ENCODE data around the gene DNAJB11. TPM values are rescaled to one million over a fixed set of nuclear protein-coding genes. Genes with fewer than 3 reads are reported as not detected.
"Not testable (repeated sequence)": the region's sequence is repeated elsewhere in the genome, so short reads cannot be mapped to it uniquely, and the experiment has no call there.

The DNAJB11 gene
- total RNA-seq, 2 experiments from 2014 or later: 51.7 to 53.9 TPM

GRCh38 chr3:186571644-186572013 is 1.1 kb downstream of the DNAJB11 start:
- H3K9me3 Mint-ChIP-seq: no peaks in the 10 kb centered on the region
- peaks cover 42% of the 10 kb centered on the region for H3K4me1 Mint-ChIP-seq
- no peaks in the 10 kb centered on the region for H3K27me3 Mint-ChIP-seq
- peaks cover 14% of the 10 kb centered on the region for H3K36me3 Mint-ChIP-seq
- H3K27ac Mint-ChIP-seq: peak overlapping the region; percentile 95
- peak overlapping the region; percentile 92 for H3K4me3 Mint-ChIP-seq
- no peak for DNase-seq

GRCh38 chr3:186577521-186577920 is 7.0 kb downstream of the DNAJB11 start:
- peaks cover 19% of the 10 kb centered on the region for H3K36me3 Mint-ChIP-seq
- H3K4me3 Mint-ChIP-seq: no peak overlapping the region
- H3K27me3 Mint-ChIP-seq: no peaks in the 10 kb centered on the region
- H3K4me1 Mint-ChIP-seq: peaks cover 23% of the 10 kb centered on the region
- DNase-seq: no peak
- no peak overlapping the region for H3K27ac Mint-ChIP-seq
- H3K9me3 Mint-ChIP-seq: no peaks in the 10 kb centered on the region

GRCh38 chr3:186580785-186581184 is 10.3 kb downstream of the DNAJB11 start:
- peaks cover 9% of the 10 kb centered on the region for H3K4me1 Mint-ChIP-seq
- no peaks in the 10 kb centered on the region for H3K27me3 Mint-ChIP-seq
- no peaks in the 10 kb centered on the region for H3K9me3 Mint-ChIP-seq
- H3K4me3 Mint-ChIP-seq: no peak overlapping the region
- no peak overlapping the region for H3K27ac Mint-ChIP-seq
- peaks cover 11% of the 10 kb centered on the region for H3K36me3 Mint-ChIP-seq
- DNase-seq: no peak

GRCh38 chr3:186582541-186582940 is 12.0 kb downstream of the DNAJB11 start:
- no peaks in the 10 kb centered on the region for H3K9me3 Mint-ChIP-seq

GRCh38 chr3:186583831-186584230 is 13.3 kb downstream of the DNAJB11 start:
- Mint-ChIP-seq H3K27me3 (no peaks in the 10 kb centered on the region), H3K27ac (no peak overlapping the region), H3K4me3 (no peak overlapping the region), H3K9me3 (no peaks in the 10 kb centered on the region), H3K36me3 (peaks cover 10% of the 10 kb centered on the region), H3K4me1 (peaks cover 7% of the 10 kb centered on the region)
- DNase-seq: no peak

More at GRCh38 chr3:186582541-186582940, 12.0 kb downstream of the DNAJB11 start:
- H3K36me3 Mint-ChIP-seq: peaks cover 8% of the 10 kb centered on the region
- no peak overlapping the region for H3K27ac Mint-ChIP-seq
- H3K27me3 Mint-ChIP-seq: no peaks in the 10 kb centered on the region
- H3K4me3 Mint-ChIP-seq: no peak overlapping the region
- peaks cover 4% of the 10 kb centered on the region for H3K4me1 Mint-ChIP-seq
- no peak for DNase-seq

GRCh38 chr3:186586245-186586644 is 15.7 kb downstream of the DNAJB11 start:
- H3K36me3 Mint-ChIP-seq, H3K27ac Mint-ChIP-seq, DNase-seq, H3K4me3 Mint-ChIP-seq, H3K27me3 Mint-ChIP-seq, H3K9me3 Mint-ChIP-seq: not testable (repeated sequence)
- H3K4me1 Mint-ChIP-seq: peaks cover 18% of the 10 kb centered on the region

- Mint-ChIP-seq H3K9me3 (no peaks in the 10 kb centered on the region), H3K4me3 (no peak overlapping the region), H3K27ac (no peak overlapping the region), H3K27me3 (no peaks in the 10 kb centered on the region), H3K4me1 (peaks cover 18% of the 10 kb centered on the region), H3K36me3 (peaks cover 7% of the 10 kb centered on the region)
- DNase-seq: no peak
Observed at GRCh38 chr3:186587183-186587582, 16.7 kb downstream of the DNAJB11 start.

GRCh38 chr3:186588632-186589031 is 18.1 kb downstream of the DNAJB11 start:
- Mint-ChIP-seq H3K4me3 (no peak overlapping the region), H3K27ac (no peak overlapping the region), H3K36me3 (peaks cover 7% of the 10 kb centered on the region), H3K9me3 (no peaks in the 10 kb centered on the region), H3K27me3 (no peaks in the 10 kb centered on the region), H3K4me1 (peaks cover 18% of the 10 kb centered on the region)
- DNase-seq: no peak

GRCh38 chr3:186589121-186589520 is 18.6 kb downstream of the DNAJB11 start:
- no peak overlapping the region for H3K27ac Mint-ChIP-seq
- H3K9me3 Mint-ChIP-seq: no peaks in the 10 kb centered on the region
- no peaks in the 10 kb centered on the region for H3K27me3 Mint-ChIP-seq
- H3K4me1 Mint-ChIP-seq: peaks cover 18% of the 10 kb centered on the region
- no peak for DNase-seq
- H3K36me3 Mint-ChIP-seq: peaks cover 7% of the 10 kb centered on the region
- no peak overlapping the region for H3K4me3 Mint-ChIP-seq

- Mint-ChIP-seq H3K9me3 (no peaks in the 10 kb centered on the region), H3K27me3 (no peaks in the 10 kb centered on the region), H3K27ac (no peak overlapping the region), H3K4me3 (peak overlapping the region; percentile 7), H3K4me1 (peaks cover 18% of the 10 kb centered on the region), H3K36me3 (peaks cover 4% of the 10 kb centered on the region)
- no peak for DNase-seq
Observed at GRCh38 chr3:186589856-186590579, 19.5 kb downstream of the DNAJB11 start.

- H3K9me3 Mint-ChIP-seq: no peaks in the 10 kb centered on the region
- H3K4me1 Mint-ChIP-seq: peaks cover 18% of the 10 kb centered on the region
- no peak overlapping the region for H3K27ac Mint-ChIP-seq
- H3K4me3 Mint-ChIP-seq: no peak overlapping the region
- no peaks in the 10 kb centered on the region for H3K27me3 Mint-ChIP-seq
- peaks cover 4% of the 10 kb centered on the region for H3K36me3 Mint-ChIP-seq
- DNase-seq: no peak
Observed at GRCh38 chr3:186590580-186591295, 20.2 kb downstream of the DNAJB11 start.

- Mint-ChIP-seq H3K4me1 (peaks cover 18% of the 10 kb centered on the region), H3K27ac (no peak overlapping the region), H3K36me3 (peaks cover 4% of the 10 kb centered on the region), H3K4me3 (no peak overlapping the region), H3K9me3 (no peaks in the 10 kb centered on the region), H3K27me3 (no peaks in the 10 kb centered on the region)
- DNase-seq: no peak
Observed at GRCh38 chr3:186592682-186593081, 22.2 kb downstream of the DNAJB11 start.

GRCh38 chr3:186593862-186594261 is 23.3 kb downstream of the DNAJB11 start:
- Mint-ChIP-seq H3K27ac (no peak overlapping the region), H3K4me1 (peaks cover 11% of the 10 kb centered on the region), H3K27me3 (peaks cover 4% of the 10 kb centered on the region), H3K36me3 (no peaks in the 10 kb centered on the region), H3K9me3 (no peaks in the 10 kb centered on the region), H3K4me3 (no peak overlapping the region)
- no peak for DNase-seq

GRCh38 chr3:186594591-186595113 is 24.1 kb downstream of the DNAJB11 start:
- H3K4me3 Mint-ChIP-seq: no peak overlapping the region
- no peaks in the 10 kb centered on the region for H3K9me3 Mint-ChIP-seq

GRCh38 chr3:186596568-186597287 is 26.2 kb downstream of the DNAJB11 start:
- no peak overlapping the region for H3K4me3 Mint-ChIP-seq
- DNase-seq: no peak
- H3K36me3 Mint-ChIP-seq: no peaks in the 10 kb centered on the region
- H3K27ac Mint-ChIP-seq: no peak overlapping the region
- H3K9me3 Mint-ChIP-seq: no peaks in the 10 kb centered on the region
- no peaks in the 10 kb centered on the region for H3K4me1 Mint-ChIP-seq
- H3K27me3 Mint-ChIP-seq: peaks cover 4% of the 10 kb centered on the region

More at GRCh38 chr3:186594591-186595113, 24.1 kb downstream of the DNAJB11 start:
- Mint-ChIP-seq H3K27me3 (peaks cover 4% of the 10 kb centered on the region), H3K36me3 (no peaks in the 10 kb centered on the region), H3K27ac (no peak overlapping the region), H3K4me1 (peaks cover 8% of the 10 kb centered on the region)
- no peak for DNase-seq

All from activated naive CD8-positive, alpha-beta T cell treated with anti-CD3 and anti-CD28 coated beads for 36 hours (primary cell).